ENCODE measurements around the gene RAI14. TPM values are rescaled to one million over a fixed set of nuclear protein-coding genes. Genes with fewer than 3 reads are reported as not detected.

Gene RAI14
- total RNA-seq, 3 donors from 2014 or later = 4.8 to 8.7 (median 7.1) TPM

DNA sequence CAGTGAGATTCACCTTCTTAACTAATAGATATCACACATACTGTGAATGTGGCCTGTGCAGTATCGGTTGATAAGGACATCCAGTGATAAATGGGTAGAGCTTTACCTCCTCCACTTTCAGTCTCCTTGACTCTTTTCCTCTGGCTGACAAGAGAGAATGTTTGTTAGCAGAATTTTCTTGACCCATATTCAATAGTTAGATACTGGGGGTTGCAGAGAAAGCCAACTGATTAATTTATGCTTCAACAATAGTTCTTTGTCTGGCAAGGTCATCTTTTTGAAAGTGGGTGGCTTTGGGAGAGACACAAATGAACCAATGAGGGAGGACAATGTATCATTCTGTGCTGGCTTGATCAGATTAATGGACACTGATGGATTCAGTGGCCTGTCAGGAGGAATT, 213.1 kb downstream of the RAI14 start:
- Mint-ChIP-seq H3K36me3 (ENCODE audit: insufficient read depth) (no peaks in the 10 kb centered on the region), H3K9me3 (no peaks in the 10 kb centered on the region), H3K27me3 (ENCODE audit: low read depth) (peaks cover 2% of the 10 kb centered on the region), H3K4me1 (ENCODE audit: low read depth) (no peaks in the 10 kb centered on the region), H3K4me3 (no peak overlapping the region)
- ATAC-seq = no peak
- DNase-seq = no peak

DNA sequence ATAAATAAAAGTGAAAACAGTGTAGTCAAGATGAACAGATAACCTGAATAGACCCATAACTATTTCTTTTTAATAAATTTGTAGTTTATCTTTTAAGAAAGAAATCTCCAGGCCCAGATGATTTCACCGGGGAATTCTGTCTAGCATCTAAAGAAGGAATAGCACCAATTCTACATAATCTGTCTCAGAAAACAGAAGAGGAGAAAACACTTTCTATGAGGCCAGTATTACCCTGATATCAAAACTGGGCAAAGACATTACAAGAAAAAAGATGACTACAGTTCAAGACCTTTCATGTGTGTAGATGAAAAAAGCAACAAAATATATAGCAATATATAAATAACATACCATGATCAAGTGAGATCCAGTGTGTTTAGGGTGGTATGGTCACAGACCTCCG, 214.3 kb downstream of the RAI14 start:
- peaks cover 2% of the 10 kb centered on the region for H3K27me3 Mint-ChIP-seq (ENCODE audit: low read depth)
- no peak overlapping the region for H3K4me3 Mint-ChIP-seq
- DNase-seq = no peak
- no peak for ATAC-seq
- no peaks in the 10 kb centered on the region for H3K36me3 Mint-ChIP-seq (ENCODE audit: insufficient read depth)
- no peaks in the 10 kb centered on the region for H3K4me1 Mint-ChIP-seq (ENCODE audit: low read depth)
- peaks cover under 1% of the 10 kb centered on the region for H3K9me3 Mint-ChIP-seq

DNA sequence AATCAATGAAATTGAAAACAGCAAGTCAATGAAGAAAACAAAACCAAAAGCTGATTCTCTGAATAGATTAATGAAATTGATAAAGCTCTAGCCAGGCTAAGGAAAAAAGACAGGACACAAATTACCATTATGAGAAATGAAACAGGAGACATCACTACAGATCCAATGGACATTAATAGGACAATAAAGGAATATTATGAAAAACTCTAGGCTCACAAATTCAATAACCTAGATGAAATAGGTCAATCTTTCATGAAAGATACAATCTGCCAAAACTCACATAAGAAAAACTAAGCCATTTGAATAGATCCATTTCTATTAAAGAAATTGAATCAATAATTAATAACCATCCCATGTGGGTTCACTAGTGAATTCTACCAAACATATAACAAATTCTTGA, 220.1 kb downstream of the RAI14 start:
- Mint-ChIP-seq H3K9me3 (peaks cover 12% of the 10 kb centered on the region), H3K4me1 (ENCODE audit: low read depth) (no peaks in the 10 kb centered on the region), H3K27me3 (ENCODE audit: low read depth) (peaks cover 2% of the 10 kb centered on the region), H3K36me3 (ENCODE audit: insufficient read depth) (no peaks in the 10 kb centered on the region), H3K4me3 (no peak overlapping the region)
- DNase-seq (no peak), ATAC-seq (no peak)

DNA sequence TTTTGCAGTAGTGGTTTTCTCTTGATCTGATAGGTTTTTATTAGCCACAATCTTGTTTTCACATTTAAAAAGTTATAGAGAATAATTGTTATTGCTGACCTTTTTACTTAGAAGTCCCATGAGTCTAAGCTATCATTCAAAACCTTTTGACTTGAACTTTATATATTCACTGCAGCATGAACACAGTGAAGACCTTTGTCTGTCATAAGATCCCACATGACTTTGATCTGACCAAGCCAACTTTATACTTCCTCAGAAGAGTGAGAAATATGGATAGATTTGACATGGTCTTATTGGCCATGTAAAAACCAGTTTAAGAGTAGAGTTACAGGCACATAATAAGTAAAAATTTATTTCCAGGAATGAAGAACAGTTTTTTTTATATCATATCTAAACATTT, 225.1 kb downstream of the RAI14 start:
- Mint-ChIP-seq H3K4me1 (ENCODE audit: low read depth) (no peaks in the 10 kb centered on the region), H3K36me3 (ENCODE audit: insufficient read depth) (no peaks in the 10 kb centered on the region), H3K9me3 (peaks cover 3% of the 10 kb centered on the region), H3K4me3 (no peak overlapping the region), H3K27me3 (ENCODE audit: low read depth) (peaks cover 2% of the 10 kb centered on the region)
- DNase-seq (no peak), ATAC-seq (no peak)

Other genes starting within 250 kb of the RAI14 start
- under 1 TPM in 1 of 3 donors, not detected in 2; 0.10 TPM for gene TTC23L, start 182.8 kb downstream of the RAI14 start, total RNA-seq

All from activated T-cell treated with anti-CD3 and anti-CD28 coated beads, Interleukin-2, amount 50 U/mL, for 4 hours (primary cell).